ENCODE results near the gene ATP11A.

ATP11A gene

GRCh38 chr13:112852392-112852791 lies 162.6 kb downstream of the ATP11A start:
- CTCF ChIA-PET, result no interaction called here
- TF ChIP-seq ZNF792 (tag by site-specific recombination; IDR thresholded peaks at IDR 0.05), result no peak
- no peak for TF ChIP-seq ZNF223 (tag by site-specific recombination; IDR thresholded peaks at IDR 0.05)
- TF ChIP-seq ZNF768 (tag by site-specific recombination; IDR thresholded peaks at IDR 0.05), result no peak
- TF ChIP-seq ZNF785 (tag by site-specific recombination; IDR thresholded peaks at IDR 0.05), result no peak
- H3K27ac ChIP-seq (ENCODE audit: extremely low read depth, low read depth, low read length), result no peak overlapping the region
- H3K36me3 ChIP-seq (ENCODE audit: control insufficient read depth in 2 of 2, insufficient read depth in 1 of 2, low read length in 2 of 2), result peaks cover 4 to 38% of the 10 kb centered on the region in 2 experiments; a peak in 2 of 3 replicates
- peaks cover 5% of the 10 kb centered on the region; the same call in 1 of the 2 replicates for H3K4me1 ChIP-seq (ENCODE audit: control insufficient read depth, insufficient read depth, low read length)
- H3K4me3 ChIP-seq (ENCODE audit: low read depth, low read length), result no peak overlapping the region
- no peaks in the 10 kb centered on the region for H3K9me3 ChIP-seq (ENCODE audit: control insufficient read depth, insufficient read depth, low read depth, low read length)
- POLR2A ChIA-PET, result no interaction called here

- H3K36me3 ChIP-seq (ENCODE audit: control insufficient read depth in 2 of 2, insufficient read depth in 1 of 2, low read length in 2 of 2), result peaks cover 2 to 41% of the 10 kb centered on the region in 2 experiments; a peak in 2 of 3 replicates
- no peak overlapping the region for H3K27ac ChIP-seq (ENCODE audit: extremely low read depth, low read depth, low read length)
- H3K4me1 ChIP-seq (ENCODE audit: control insufficient read depth, insufficient read depth, low read length), result peaks cover 5% of the 10 kb centered on the region; the same call in 1 of the 2 replicates
- ChIA-PET POLR2A (no interaction called here), CTCF (no interaction called here)
- TF ChIP-seq ZNF560 (tag by site-specific recombination; IDR thresholded peaks at IDR 0.05; ENCODE audit: borderline replicate concordance) (no peak), ZNF596 (tag by site-specific recombination; IDR thresholded peaks at IDR 0.05) (peak; percentile 65; the same call in 1 of the 2 replicates), KLF8 (tag by site-specific recombination; IDR thresholded peaks at IDR 0.05) (no peak), ZNF121 (tag by site-specific recombination; IDR thresholded peaks at IDR 0.05) (peak; percentile 67)
- no peaks in the 10 kb centered on the region for H3K9me3 ChIP-seq (ENCODE audit: control insufficient read depth, insufficient read depth, low read depth, low read length)
- no peak overlapping the region for H3K4me3 ChIP-seq (ENCODE audit: low read depth, low read length)
Observed at GRCh38 chr13:112852808-112853207, 163.0 kb downstream of the ATP11A start.

- Histone ChIP-seq H3K9me3 (ENCODE audit: control insufficient read depth, insufficient read depth, low read depth, low read length) (no peaks in the 10 kb centered on the region), H3K4me3 (ENCODE audit: low read depth, low read length) (no peak overlapping the region), H3K36me3 (ENCODE audit: control insufficient read depth in 2 of 2, insufficient read depth in 1 of 2, low read length in 2 of 2) (peaks cover 0 to 54% of the 10 kb centered on the region in 2 experiments; a peak in 2 of 3 replicates), H3K27ac (ENCODE audit: extremely low read depth, low read depth, low read length) (no peak overlapping the region), H3K4me1 (ENCODE audit: control insufficient read depth, insufficient read depth, low read length) (no peaks in the 10 kb centered on the region)
- TF ChIP-seq ZNF280C (tag by site-specific recombination; IDR thresholded peaks at IDR 0.05) (no peak), SP2 (tag by site-specific recombination; IDR thresholded peaks at IDR 0.05) (no peak), ZNF354C (tag by site-specific recombination; IDR thresholded peaks at IDR 0.05; ENCODE audit: borderline replicate concordance, low read depth) (no peak), EGR2 (tag by site-specific recombination; IDR thresholded peaks at IDR 0.05; ENCODE audit: low read depth) (no peak), ZNF768 (tag by site-specific recombination; IDR thresholded peaks at IDR 0.05) (no peak), ZNF623 (tag by site-specific recombination; IDR thresholded peaks at IDR 0.05) (no peak), ZNF571 (tag by site-specific recombination; IDR thresholded peaks at IDR 0.05) (no peak), ZNF169 (tag by site-specific recombination; IDR thresholded peaks at IDR 0.05) (no peak)
- ChIA-PET POLR2A (no interaction called here), CTCF (no interaction called here)
Observed at GRCh38 chr13:112854321-112854720, 164.5 kb downstream of the ATP11A start.

- Histone ChIP-seq H3K4me3 (ENCODE audit: low read depth, low read length) (no peak overlapping the region), H3K9me3 (ENCODE audit: control insufficient read depth, insufficient read depth, low read depth, low read length) (no peaks in the 10 kb centered on the region), H3K27ac (ENCODE audit: extremely low read depth, low read depth, low read length) (no peak overlapping the region), H3K36me3 (ENCODE audit: control insufficient read depth in 2 of 2, insufficient read depth in 1 of 2, low read length in 2 of 2) (peaks cover 0 to 60% of the 10 kb centered on the region in 2 experiments; a peak in 2 of 3 replicates), H3K4me1 (ENCODE audit: control insufficient read depth, insufficient read depth, low read length) (no peaks in the 10 kb centered on the region)
- POLR2A ChIA-PET, result no interaction called here
- CTCF ChIA-PET, result interaction anchor here (0.6 kb wide), 1 partner anchor 24 kb away, joined by 3 read pairs; no protein-coding TSS in a partner anchor
- TF ChIP-seq ZNF239 (tag by site-specific recombination; IDR thresholded peaks at IDR 0.05), result no peak
- TF ChIP-seq ZBTB6 (tag by site-specific recombination; IDR thresholded peaks at IDR 0.05), result no peak
- no peak for TF ChIP-seq GLI2 (tag by site-specific recombination; IDR thresholded peaks at IDR 0.05; ENCODE audit: borderline replicate concordance, low read depth)
- no peak for TF ChIP-seq ZBTB7A (tag by site-specific recombination; IDR thresholded peaks at IDR 0.05; ENCODE audit: low read depth)
- TF ChIP-seq ZBTB49 (tag by site-specific recombination; IDR thresholded peaks at IDR 0.05; ENCODE audit: low read depth), result no peak
- TF ChIP-seq ZNF692 (tag by site-specific recombination; IDR thresholded peaks at IDR 0.05), result no peak
Observed at GRCh38 chr13:112855859-112856258, 166.0 kb downstream of the ATP11A start.

All from HEK293 (cell line).